MV-4-11 (cell line): ENCODE results near the gene SOX11.

Experiments used
- DNase-seq: peaks from one replicate; lab custom pipeline; 2025; lab: John Stamatoyannopoulos, UW

SOX11 gene

DNA sequence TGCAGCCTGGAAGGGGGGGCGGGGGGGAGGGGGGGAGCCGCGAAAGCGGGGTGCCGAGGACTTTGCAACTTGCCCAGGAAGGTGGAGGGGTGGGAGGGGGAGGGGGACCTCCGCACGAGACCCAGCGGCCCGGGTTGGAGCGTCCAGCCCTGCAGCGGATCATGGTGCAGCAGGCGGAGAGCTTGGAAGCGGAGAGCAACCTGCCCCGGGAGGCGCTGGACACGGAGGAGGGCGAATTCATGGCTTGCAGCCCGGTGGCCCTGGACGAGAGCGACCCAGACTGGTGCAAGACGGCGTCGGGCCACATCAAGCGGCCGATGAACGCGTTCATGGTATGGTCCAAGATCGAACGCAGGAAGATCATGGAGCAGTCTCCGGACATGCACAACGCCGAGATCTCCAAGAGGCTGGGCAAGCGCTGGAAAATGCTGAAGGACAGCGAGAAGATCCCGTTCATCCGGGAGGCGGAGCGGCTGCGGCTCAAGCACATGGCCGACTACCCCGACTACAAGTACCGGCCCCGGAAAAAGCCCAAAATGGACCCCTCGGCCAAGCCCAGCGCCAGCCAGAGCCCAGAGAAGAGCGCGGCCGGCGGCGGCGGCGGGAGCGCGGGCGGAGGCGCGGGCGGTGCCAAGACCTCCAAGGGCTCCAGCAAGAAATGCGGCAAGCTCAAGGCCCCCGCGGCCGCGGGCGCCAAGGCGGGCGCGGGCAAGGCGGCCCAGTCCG lies 540 bp downstream of the SOX11 start:
- no peak for DNase-seq

DNA sequence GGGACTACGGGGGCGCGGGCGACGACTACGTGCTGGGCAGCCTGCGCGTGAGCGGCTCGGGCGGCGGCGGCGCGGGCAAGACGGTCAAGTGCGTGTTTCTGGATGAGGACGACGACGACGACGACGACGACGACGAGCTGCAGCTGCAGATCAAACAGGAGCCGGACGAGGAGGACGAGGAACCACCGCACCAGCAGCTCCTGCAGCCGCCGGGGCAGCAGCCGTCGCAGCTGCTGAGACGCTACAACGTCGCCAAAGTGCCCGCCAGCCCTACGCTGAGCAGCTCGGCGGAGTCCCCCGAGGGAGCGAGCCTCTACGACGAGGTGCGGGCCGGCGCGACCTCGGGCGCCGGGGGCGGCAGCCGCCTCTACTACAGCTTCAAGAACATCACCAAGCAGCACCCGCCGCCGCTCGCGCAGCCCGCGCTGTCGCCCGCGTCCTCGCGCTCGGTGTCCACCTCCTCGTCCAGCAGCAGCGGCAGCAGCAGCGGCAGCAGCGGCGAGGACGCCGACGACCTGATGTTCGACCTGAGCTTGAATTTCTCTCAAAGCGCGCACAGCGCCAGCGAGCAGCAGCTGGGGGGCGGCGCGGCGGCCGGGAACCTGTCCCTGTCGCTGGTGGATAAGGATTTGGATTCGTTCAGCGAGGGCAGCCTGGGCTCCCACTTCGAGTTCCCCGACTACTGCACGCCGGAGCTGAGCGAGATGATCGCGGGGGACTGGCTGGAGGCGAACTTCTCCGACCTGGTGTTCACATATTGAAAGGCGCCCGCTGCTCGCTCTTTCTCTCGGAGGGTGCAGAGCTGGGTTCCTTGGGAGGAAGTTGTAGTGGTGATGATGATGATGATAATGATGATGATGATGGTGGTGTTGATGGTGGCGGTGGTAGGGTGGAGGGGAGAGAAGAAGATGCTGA lies 1.4 kb downstream of the SOX11 start:
- no peak for DNase-seq

DNA sequence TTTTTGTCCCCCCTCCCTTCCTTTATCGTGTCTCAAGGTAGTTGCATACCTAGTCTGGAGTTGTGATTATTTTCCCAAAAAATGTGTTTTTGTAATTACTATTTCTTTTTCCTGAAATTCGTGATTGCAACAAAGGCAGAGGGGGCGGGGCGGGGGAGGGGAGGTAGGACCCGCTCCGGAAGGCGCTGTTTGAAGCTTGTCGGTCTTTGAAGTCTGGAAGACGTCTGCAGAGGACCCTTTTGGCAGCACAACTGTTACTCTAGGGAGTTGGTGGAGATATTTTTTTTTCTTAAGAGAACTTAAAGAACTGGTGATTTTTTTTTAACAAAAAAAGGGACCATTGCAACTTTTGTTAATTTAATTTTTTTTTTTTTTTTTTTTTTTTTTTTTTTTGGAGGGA lies 2.1 kb downstream of the SOX11 start:
- no peak for DNase-seq

DNA sequence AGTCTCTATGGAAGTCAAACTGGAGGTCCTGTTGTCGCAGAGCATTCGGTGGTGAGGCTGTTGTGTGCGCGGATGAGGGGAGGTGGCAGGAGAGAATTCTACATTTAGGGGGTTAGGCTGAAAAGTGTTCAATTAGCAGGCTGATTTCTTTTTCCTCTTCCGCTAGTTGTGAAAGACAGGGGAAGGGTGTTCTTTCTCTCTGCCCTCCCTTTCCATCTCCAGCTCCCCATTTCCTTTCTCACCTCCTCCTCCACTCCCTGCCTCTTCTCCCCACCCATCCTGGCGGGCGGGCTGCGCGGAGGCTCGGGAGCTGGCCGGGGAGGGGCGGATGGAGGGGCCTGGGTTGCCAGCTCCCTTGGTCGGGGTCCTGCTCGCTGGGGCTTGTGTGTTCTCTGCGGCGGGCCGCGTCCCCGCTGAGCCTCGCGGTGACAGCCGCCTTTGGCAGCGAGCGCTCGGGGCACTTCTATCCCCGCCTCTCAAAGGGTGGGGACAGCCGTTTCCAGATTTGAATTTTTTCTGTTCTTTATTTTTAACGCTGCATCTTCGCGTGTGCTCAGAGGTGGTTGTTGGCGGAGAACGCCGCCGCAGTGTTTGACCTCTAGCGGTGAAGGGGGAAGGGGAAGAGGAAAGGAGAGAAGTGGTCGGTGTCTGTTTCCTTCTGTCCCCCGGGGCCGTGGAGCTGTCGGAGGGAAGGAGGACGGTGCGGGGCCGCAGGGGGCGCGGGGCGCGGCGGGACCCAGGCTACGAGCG lies 3.6 kb downstream of the SOX11 start:
- DNase-seq: no peak

DNA sequence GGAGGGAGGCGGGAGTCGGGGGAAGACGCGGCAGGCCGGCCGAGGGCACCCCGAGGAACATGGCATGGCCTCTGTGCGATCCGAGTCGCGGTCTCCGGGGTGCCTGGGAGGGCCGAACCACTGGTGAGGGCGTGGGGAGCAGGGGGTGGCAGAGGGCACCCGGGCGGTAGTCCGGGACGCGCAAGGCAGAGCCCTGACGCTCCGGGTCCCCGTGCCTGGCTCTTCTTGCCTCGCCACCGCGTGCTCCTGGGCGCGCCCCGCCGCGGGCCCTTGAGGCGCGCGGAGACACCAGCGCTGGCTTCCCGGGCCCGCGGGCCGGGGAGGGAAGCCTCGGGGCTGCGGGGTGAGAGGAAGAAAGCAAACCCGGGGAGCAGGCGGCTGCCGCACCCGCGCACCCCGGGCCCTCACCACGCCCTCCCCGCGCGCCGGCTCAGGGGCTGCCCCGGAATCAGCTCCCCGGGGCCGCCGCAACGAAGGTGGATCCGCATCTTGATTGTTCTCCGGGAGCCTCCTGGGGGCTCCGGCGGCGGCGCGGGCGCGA lies 4.3 kb downstream of the SOX11 start:
- DNase-seq: no peak

DNA sequence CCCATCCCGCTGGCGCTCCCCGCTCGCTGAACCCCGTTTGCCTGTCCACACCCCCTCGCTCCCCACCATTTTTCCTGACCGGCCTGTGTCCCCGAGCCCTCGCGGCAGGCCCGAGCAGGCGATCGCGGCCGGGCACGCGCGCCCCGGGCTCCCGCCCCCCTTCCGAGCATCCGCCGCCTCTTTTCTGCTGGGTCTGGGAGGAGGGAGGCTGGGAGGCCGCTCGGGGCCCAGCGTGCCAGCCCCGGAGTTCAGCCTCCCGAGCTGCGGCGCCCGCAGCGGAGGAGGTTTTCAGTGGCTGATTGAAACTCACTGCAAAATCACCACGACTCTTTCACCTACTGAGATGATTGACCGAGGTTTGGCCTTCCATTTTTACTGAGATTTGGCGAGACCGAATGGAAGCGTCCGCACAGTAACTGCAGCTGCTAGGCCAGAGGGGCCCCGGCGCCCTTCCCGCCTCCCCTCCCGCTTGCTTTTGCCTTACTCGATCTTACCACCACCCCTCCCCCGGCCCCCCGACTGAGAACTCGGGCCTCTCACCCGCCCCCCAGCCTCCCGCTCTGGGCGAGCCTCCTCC lies 4.8 kb downstream of the SOX11 start:
- DNase-seq: no peak

DNA sequence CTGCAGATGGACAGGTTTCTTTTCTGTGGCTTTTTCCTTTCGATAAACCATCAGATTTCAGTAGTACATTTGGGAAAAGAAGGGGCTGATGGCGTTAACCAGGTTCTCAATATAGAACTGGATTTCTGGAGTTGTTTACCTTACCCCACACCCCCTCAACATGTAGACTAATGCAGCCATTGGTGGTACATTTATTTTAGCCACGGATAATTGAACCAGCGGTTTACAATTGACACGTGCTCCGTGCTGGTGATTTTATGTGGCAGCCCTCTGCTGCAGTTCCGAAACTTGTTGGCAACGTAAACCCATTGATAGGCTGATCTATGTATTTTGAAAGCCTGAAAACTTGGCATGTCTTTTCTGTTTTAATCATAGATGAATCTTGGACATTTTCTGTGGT lies 5.4 kb downstream of the SOX11 start:
- DNase-seq: no peak

DNA sequence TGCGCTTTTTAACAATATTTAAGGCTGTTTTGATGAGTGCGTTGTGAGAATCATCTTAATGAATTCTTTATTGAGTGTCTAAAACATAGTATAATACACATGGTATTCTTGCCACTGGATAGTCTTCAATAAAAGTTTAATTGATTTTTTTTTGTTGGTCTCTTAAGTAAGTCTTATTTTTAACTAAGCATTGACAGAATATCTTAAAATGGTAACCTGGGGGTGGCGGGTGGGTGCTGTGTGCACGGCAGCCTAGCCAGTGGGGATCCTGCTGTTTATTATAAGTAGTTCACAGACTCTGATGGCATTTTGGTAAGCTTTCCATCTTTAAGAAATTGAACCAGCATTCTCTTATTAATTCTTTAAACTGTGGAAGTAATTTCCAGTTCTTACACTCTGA lies 6.0 kb downstream of the SOX11 start:
- DNase-seq: no peak

DNA sequence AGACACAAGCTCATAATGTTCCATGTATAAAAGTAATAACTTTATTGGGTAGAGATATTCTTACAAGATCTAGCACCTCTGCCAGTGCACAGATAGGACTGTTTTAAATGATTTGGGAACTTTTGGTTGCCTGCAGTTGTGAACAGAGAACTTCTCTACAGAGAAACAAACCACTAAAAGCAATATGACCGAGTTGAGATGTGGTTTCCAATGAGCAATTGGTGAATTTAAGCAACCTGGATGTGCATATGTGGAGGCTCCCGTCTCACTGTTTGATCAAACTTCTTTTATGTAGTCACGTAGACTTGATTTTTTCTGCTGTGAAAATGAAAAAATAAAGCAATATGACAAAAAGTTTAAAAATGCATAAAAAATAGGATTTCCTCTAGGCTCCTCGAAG lies 7.8 kb downstream of the SOX11 start:
- DNase-seq: no peak

DNA sequence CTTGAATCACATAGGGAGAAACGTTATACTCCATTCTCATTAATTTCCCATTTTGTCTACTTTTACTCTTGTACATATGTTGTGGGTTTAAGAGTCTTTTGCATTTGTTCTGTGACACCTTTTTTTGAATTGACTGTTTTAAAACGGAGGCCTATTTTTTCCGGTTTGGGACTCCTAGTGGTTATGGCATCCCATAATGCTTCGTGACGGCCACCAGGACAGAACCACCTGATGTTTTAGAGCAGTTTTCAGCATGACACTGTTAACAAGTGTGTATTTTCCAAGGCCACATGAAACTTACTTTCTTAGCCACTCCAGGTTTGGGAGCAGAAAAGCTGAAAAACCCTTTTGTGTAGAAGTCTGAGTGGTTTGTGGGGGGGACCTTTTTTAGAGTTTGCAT lies 8.4 kb downstream of the SOX11 start:
- DNase-seq: no peak

DNA sequence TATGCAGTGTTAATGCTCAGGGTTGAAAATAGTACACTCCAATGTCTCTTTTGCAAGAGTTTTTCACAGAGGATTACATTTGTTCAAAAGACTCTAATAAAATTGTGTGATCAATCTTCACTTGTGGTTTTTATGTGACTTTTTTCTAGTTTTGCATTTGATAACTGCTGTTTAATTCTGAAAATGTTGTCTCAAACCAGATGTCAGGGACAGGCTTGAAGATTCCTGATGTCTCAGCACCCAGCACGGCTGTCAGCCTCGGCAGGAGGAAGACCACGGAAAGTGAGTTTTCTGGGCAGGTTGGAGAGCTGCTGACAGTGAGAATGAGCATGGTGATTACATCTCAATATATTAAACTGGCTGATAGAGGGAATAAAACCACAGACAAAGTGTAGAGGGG lies 9.1 kb downstream of the SOX11 start:
- DNase-seq: no peak

DNA sequence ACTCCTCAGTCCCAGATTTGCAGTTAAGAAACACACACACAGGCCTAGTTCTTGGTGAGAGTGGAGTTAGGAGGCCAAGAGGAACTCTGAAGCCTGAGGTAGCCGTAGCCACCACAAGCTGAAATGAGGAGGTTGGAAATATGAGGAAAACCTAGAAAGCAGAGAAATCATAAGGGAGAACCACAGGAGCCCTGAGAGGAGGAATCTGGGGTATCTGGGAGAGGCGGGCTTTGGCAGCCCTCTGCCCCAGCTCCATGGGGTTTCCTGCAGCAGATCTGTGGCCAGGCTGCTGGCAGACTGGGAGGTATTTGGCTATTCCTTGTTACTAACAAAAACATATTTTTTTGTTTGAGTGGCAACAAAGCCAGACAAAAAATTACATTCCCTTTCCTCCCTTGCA lies 11.0 kb downstream of the SOX11 start:
- no peak for DNase-seq

DNA sequence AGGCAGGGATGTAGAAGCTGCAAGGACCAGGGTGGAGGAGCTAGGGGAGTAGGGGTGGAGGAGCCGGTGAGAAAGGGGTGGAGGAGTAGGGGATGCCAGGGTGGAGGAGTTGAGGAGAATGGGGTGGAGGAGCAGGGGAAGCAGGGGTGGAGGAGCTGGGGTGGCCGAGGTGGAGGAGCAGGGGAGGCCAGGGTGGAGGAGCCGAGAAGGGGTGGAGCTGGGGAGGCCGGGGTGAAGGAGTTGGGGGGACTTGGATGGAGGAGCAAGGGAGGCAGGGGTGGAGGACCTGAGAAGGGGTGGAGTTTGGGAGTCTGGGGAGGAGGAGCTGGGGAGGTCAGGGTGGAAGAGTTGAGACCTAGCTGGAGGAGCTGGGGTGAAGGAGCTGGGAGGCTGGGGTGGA lies 13.3 kb downstream of the SOX11 start:
- no peak for DNase-seq

DNA sequence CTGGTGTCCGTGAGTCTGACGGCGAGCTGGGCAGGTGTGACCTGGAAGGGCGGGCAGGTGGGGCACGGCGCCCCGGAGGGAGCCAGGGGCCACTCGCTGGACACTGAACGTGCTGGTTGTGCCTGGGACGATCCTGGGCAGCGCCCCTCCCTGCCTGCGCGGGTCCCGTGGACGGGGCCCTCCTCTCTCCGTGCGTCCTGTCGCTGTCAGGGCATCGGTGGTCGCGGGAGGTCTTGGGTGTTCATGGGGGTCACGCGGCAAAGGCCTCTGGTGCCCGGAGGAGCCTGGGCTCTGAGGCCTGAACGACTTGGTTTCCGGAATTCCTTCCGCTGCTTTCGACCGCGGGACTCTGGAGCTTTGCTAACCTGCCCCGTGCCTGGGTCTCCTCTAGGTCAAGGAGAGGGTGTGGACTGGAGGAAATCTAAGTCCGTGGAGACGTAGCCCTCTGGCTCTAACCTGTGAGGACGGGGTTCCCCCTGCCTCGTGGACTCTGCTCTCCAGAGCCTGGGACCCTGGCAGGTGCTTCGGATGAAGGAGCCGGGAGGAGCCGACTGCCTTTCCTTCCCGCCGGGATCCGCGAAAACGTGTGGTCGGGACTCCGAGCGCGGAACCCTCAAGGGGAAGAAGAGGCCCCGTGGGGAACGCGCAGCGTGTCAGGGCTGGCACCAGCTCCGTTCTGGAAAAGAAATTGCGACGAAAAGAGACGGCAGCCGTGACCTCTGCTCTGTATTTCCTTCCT lies 14.7 kb downstream of the SOX11 start:
- DNase-seq: no peak

DNA sequence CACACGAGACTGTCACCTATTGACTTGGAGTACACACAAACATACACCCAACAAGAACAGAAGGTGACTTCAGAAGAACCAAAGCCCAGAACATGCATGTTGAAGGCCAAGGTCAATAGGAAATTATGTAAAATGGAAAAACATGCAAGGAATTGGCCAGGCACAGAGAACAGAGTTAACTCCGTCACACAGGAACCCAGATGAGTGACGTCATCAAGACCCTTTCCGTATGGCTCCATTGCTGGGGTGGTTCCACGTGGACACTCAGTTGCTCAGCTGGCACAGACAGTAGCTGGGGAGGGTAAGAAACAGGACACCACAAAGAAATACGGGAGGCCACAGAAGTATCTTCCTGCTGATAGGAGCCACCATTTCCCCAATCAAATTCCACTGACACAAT lies 18.4 kb downstream of the SOX11 start:
- no peak for DNase-seq

DNA sequence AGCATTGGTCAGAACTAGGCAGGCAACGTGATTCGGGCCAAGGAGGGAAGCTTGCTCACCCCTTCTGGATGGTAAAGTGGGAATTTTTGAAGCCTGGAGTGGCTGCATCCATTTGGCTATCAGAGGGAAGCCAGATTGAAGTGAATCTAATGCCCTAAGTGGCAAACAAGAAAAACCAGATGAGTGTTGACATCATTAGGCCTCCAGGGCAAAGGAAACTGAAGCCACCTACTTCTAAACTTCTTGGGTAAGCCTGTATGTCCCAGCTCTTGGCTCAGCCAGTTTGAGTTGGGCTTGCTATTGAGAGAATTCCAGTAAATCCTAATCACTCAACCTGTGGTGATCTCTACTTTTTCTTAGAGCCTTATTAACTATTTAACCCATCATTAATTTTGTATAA lies 20.9 kb downstream of the SOX11 start:
- no peak for DNase-seq

DNA sequence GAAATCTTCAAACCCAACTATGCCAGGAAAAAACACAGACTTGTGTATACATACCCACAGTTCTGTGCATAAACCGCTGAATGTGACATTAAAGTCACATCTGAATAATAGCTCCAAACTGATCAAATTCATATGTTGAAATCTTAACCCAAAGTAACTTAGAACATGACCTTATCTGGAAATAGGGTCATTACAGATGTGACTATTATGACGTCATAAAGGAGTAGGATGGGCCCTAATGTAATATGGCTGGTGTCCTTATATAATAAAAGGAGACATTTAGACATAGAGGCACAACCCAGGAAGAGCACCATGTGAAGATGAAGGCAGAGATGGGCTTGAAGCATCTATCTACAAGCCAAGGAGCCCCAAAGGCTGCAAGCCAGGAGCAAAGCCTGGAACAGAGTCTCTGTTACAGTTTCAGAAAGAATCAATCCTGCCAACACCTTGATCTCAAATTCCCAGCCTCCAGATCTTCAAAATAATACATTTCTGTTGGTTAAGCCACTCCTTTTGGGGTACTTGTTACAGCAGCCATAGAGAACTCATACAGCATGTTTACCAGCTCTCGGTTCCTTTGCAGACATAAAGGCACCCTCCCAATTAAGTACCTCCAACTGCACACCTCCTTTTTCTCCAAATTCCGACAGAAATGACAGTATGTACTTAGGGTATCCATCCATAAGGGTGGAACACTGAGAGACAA lies 27.6 kb downstream of the SOX11 start:
- no peak for DNase-seq

DNA sequence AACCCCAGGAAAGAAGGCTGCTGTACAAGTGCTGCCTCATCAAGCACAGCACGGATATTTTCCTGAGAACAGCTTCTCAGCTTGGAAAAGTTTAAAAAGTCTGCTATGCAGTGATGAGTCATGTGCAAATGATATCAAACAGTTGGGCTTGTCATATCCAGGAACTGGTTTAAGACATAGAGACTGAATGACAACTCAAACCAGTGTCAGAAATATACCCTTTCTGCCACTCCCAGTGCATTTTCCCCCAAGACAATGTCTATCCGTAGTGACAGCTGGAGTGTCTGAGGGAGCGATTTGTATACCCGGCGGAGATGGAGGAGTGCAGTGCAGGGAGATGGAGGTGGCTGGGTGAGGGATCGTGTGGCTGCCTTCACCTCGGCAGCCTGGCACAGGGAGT lies 28.2 kb downstream of the SOX11 start:
- no peak for DNase-seq

DNA sequence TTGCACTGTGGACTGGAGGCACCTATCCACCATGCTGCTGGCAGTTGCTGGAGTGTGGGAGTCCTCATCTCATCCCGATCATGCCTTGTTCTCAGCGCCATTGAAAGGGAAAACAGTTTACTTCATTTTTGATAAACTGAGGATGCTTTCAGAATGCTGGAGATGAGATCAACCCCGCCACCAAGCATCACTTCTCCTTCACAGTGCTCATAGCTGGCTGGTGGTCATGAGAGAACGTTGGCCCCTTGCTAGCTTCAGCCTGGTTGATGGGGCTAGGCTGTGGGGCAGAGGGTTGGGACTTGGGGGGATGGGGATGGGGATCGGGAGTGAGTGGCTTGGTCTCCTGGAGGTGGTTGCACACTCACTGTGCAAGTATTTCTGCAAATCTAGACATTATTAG lies 30.1 kb downstream of the SOX11 start:
- no peak for DNase-seq

DNA sequence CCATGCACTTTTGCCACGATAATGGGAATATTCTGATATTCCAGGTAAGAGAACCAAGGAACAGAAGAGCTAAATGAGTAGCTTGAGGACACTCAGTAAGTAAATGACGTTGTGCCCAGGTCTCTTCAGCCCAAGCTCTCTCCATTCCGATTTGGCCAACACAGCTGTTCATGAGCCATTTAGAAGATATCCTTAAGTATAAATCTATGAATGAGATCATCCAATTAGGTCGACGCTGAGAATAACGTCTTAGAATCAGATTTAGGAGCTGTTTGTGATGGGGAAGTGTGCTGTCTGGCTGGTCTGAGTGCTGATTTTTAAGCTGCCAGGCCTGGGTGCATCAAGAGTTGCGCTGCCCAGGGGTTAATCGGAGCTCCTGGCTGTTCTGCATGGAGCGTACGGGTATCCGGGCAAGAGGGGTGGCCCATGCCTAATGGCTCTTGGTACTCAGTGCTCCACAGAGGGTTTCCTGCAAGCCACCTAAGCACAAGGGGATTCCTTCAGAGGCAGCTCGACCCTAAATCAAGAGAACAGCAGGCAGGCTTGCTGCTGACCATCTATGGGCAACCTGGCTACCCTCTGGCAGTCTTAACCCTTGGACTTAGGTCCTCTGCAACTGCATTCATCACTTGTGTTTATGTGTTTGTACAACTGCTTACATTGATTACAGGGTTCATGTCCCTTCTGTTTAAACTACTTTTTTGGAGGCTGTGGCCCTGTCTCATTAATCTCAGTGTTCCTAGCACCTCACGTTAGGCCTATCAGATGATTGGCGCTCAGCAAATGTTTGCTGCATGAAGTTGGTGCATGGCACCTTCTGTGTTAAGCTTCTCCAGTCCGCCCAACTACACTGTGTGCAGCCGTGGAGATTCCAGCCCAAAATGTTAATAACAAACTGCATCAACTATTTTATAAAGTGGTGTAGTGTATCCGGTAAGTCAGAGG lies 31.9 kb downstream of the SOX11 start:
- DNase-seq: no peak
